Measurements from ENCODE around the gene TPP1.

TPP1 gene

DNA sequence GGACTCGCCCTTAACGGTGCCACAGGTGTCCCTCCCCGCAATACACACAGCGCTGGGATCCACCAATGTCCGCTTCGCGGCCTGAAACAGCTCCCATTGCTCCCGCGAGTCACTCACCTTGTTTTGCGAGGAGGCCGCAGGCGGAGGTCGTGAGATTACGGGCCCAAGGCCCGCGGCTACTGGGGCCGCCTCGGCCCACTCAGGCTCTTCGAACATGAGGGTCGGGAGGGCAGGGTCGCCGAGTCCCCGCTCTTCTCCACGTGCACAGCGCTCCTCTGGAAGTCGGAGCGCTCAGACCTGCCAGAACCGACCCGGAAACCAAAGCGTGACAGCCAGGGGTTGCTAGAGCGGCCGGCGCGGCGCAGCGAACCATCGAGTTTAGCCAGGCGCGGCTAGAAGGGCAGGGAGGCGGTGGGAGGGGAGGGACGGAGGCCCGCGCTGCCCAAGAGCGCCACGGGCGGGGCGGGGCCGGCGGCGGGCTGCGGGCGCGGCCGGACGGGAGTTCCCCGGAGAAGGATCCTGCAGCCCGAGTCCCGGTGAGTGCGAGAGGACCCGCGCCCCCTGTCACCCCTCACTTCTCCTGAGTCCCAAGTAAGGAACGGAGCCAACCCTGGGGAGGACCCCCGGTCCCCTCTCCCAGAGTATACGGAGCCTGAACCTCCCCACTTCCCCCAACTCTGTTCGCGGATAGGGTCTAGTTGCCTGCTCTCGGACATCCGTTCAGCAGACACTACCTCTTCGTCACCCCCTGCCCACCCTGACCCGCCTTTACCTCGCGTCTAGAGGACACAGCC lies 15.7 kb downstream of the TPP1 start, which contains the start of the genes ILK and RRP8:
ILK (plus strand) TSS at position 488 of the 794 bp plus-strand sequence. CDS start 498 bp downstream, outside the sequence.
RRP8 (minus strand) TSS at position 330 of the 794 bp plus-strand sequence; CDS start at position 216, 114 bp downstream.
- H2AFZ ChIP-seq (ENCODE audit: low read length) = peak within 1 kb of the TSS; percentile 87

DNA sequence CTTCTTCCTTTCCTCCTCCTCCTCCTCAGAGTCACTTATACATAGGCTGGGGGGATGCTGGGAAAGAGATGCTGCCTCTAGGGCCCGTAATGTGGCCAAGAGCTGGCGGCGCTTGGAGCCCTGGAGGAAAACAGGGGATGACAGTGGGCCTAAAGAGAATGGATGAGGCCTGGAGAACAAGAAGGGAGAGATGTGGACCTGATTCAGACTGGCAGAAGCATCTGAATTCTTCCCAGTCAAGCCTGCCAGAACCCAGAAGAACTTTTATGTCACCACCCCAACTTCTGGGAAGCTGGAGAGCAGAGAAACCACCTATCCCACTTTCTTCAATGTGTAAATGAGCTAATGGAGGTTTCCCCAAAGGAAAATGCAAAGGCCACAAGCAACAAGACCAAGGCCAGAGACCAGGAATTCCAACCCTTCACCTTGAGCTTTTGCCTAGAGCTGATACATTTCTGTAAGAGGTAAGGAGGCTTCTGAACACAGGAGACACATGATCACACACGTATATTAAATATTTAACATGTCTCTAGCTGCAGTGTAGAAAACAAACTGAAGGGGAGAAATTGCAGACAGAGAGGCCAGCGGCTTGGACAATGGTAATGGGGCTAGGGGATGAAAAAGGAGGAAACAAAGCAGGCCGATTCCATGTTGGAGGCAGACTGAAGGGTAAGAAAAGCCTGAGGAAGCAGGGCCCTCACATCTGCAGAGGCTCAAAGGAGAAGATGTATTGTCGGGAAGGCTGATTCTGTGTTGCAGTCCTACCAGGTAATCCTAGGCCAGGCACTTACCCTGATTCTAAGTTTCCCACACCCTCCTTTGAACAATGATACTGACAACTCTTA lies 16.9 kb downstream of the TPP1 start:
- H3K36me3 ChIP-seq (ENCODE audit: insufficient read depth, low read length) = peaks cover 22% of the 10 kb centered on the region; the same call in 1 of the 2 replicates
- H2AFZ ChIP-seq (ENCODE audit: low read length) = no peak overlapping the region
- peaks cover 50% of the 10 kb centered on the region for H4K20me1 ChIP-seq (ENCODE audit: insufficient read depth, low read length, poor library complexity, severe bottlenecking)
- TF ChIP-seq, protein P1, sequence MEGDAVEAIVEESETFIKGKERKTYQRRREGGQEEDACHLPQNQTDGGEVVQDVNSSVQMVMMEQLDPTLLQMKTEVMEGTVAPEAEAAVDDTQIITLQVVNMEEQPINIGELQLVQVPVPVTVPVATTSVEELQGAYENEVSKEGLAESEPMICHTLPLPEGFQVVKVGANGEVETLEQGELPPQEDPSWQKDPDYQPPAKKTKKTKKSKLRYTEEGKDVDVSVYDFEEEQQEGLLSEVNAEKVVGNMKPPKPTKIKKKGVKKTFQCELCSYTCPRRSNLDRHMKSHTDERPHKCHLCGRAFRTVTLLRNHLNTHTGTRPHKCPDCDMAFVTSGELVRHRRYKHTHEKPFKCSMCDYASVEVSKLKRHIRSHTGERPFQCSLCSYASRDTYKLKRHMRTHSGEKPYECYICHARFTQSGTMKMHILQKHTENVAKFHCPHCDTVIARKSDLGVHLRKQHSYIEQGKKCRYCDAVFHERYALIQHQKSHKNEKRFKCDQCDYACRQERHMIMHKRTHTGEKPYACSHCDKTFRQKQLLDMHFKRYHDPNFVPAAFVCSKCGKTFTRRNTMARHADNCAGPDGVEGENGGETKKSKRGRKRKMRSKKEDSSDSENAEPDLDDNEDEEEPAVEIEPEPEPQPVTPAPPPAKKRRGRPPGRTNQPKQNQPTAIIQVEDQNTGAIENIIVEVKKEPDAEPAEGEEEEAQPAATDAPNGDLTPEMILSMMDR (conservative IDR thresholded peaks at IDR 0.05; ENCODE audit: low read length) = no peak
- TF ChIP-seq EZH2phosphoT487 (IDR thresholded peaks at IDR 0.05; ENCODE audit: borderline replicate concordance) = no peak
- H3K79me2 ChIP-seq (ENCODE audit: insufficient read depth, low read length) = peaks cover 94% of the 10 kb centered on the region
- no peaks in the 10 kb centered on the region for H3K9me3 ChIP-seq (ENCODE audit: insufficient read depth, low read depth, low read length)
- H3K4me2 ChIP-seq (ENCODE audit: low read depth, low read length, poor library complexity, severe bottlenecking) = peak overlapping the region; percentile 97
- H3K9me2 ChIP-seq (replicated peaks; ENCODE audit: low read depth, low read length) = no peaks in the 10 kb centered on the region
- peak overlapping the region; percentile 99 for H3K4me3 ChIP-seq (ENCODE audit: low read length, poor library complexity, severe bottlenecking)
- H3F3A ChIP-seq (ENCODE audit: low read depth) = 0 out of 2 replicates have a peak, but pooled peaks cover 8% of the 10 kb centered on the region
- H3K27me3 ChIP-seq (ENCODE audit: insufficient read depth, low read length, poor library complexity, severe bottlenecking) = no peaks in the 10 kb centered on the region
- peaks cover 68% of the 10 kb centered on the region for H3K4me1 ChIP-seq (ENCODE audit: insufficient read depth, low read length, poor library complexity, severe bottlenecking)
- H3K9ac ChIP-seq (ENCODE audit: low read depth, low read length, poor library complexity, severe bottlenecking) = peak overlapping the region; percentile 97

More for the DNA sequence above, 15.7 kb downstream of the TPP1 start, which contains the start of the genes ILK and RRP8:
- Histone ChIP-seq H3K4me1 (ENCODE audit: insufficient read depth, low read length, poor library complexity, severe bottlenecking) (peaks cover 79% of the 10 kb centered on the region), H4K20me1 (ENCODE audit: insufficient read depth, low read length, poor library complexity, severe bottlenecking) (peaks cover 54% of the 10 kb centered on the region), H3K9me3 (ENCODE audit: insufficient read depth, low read depth, low read length) (no peaks in the 10 kb centered on the region), H3K9ac (ENCODE audit: low read depth, low read length, poor library complexity, severe bottlenecking) (peak within 1 kb of the TSS; percentile 97), H3K27me3 (ENCODE audit: insufficient read depth, low read length, poor library complexity, severe bottlenecking) (no peaks in the 10 kb centered on the region), H3K4me3 (ENCODE audit: low read length, poor library complexity, severe bottlenecking) (peak within 1 kb of the TSS; percentile 99), H3K79me2 (ENCODE audit: insufficient read depth, low read length) (peaks cover 98% of the 10 kb centered on the region), H3K4me2 (ENCODE audit: low read depth, low read length, poor library complexity, severe bottlenecking) (peak within 1 kb of the TSS; percentile 97), H3K36me3 (ENCODE audit: insufficient read depth, low read length) (peaks cover 29% of the 10 kb centered on the region; the same call in 1 of the 2 replicates), H3F3A (ENCODE audit: low read depth) (0 out of 2 replicates have a peak, but pooled peaks cover 10% of the 10 kb centered on the region), H3K9me2 (replicated peaks; ENCODE audit: low read depth, low read length) (no peaks in the 10 kb centered on the region)
- TF ChIP-seq EZH2phosphoT487 (IDR thresholded peaks at IDR 0.05; ENCODE audit: borderline replicate concordance) = no peak
- TF ChIP-seq, protein P1 (conservative IDR thresholded peaks at IDR 0.05; ENCODE audit: low read length) = no peak

DNA sequence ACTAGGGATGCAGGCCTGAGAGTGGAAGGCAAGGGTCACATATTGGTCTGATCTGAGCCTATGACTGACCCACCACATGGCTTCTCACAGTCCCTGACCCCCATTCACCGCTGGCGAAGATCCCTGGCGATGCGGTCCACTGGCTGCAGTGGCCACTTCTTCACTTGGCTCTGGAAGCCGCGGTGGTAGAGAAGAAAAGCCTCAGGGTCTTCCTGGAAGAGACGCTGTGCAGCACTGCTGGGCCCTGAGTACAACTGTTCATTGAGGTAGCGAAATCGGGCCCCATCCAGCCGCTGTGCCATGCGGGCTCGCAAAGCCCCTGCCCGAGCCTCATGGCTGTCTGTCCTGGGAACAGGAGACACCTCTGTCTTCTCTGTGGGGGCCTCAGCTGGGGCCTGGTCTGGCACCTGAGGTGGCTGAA lies 18.2 kb downstream of the TPP1 start:
- H3F3A ChIP-seq (ENCODE audit: low read depth) = 0 out of 2 replicates have a peak, but pooled peaks cover 3% of the 10 kb centered on the region
- no peak overlapping the region for H2AFZ ChIP-seq (ENCODE audit: low read length)
- H3K4me3 ChIP-seq (ENCODE audit: low read length, poor library complexity, severe bottlenecking) = peak overlapping the region; percentile 99
- H3K9me2 ChIP-seq (replicated peaks; ENCODE audit: low read depth, low read length) = no peaks in the 10 kb centered on the region
- H3K4me2 ChIP-seq (ENCODE audit: low read depth, low read length, poor library complexity, severe bottlenecking) = peak overlapping the region; percentile 97
- peaks cover 90% of the 10 kb centered on the region for H3K79me2 ChIP-seq (ENCODE audit: insufficient read depth, low read length)
- peaks cover 58% of the 10 kb centered on the region for H3K4me1 ChIP-seq (ENCODE audit: insufficient read depth, low read length, poor library complexity, severe bottlenecking)
- peak overlapping the region; percentile 97 for H3K9ac ChIP-seq (ENCODE audit: low read depth, low read length, poor library complexity, severe bottlenecking)
- peaks cover 47% of the 10 kb centered on the region for H4K20me1 ChIP-seq (ENCODE audit: insufficient read depth, low read length, poor library complexity, severe bottlenecking)
- H3K9me3 ChIP-seq (ENCODE audit: insufficient read depth, low read depth, low read length) = no peaks in the 10 kb centered on the region
- H3K36me3 ChIP-seq (ENCODE audit: insufficient read depth, low read length) = peaks cover 26% of the 10 kb centered on the region; the same call in 1 of the 2 replicates
- H3K27me3 ChIP-seq (ENCODE audit: insufficient read depth, low read length, poor library complexity, severe bottlenecking) = no peaks in the 10 kb centered on the region
- no peak for TF ChIP-seq EZH2phosphoT487 (IDR thresholded peaks at IDR 0.05; ENCODE audit: borderline replicate concordance)
- TF ChIP-seq, protein P1 (conservative IDR thresholded peaks at IDR 0.05; ENCODE audit: low read length) = no peak

Measured in Loucy (cell line).